ENCODE measurements around the gene ADGRB2. TPM values are rescaled to one million over a fixed set of nuclear protein-coding genes. Genes with fewer than 3 reads are reported as not detected.

Gene ADGRB2
- total RNA-seq, 1 donor from 2014 or later = 0.17 TPM

Other genes starting within 250 kb of the ADGRB2 start
- gene TINAGL1, start 187.8 kb downstream of the ADGRB2 start, total RNA-seq = 418 and 719 TPM in 2 replicates
- 1.2 and 4.6 TPM in 2 replicates for gene HCRTR1, start 146.7 kb downstream of the ADGRB2 start, total RNA-seq
- 145 and 159 TPM in 2 replicates for gene PEF1, start 119.5 kb downstream of the ADGRB2 start, total RNA-seq
- gene COL16A1, start 60.3 kb downstream of the ADGRB2 start, total RNA-seq = 0.51 and 0.65 TPM in 2 replicates
- gene SPOCD1, start 51.7 kb upstream of the ADGRB2 start, total RNA-seq = 2.0 and 11.4 TPM in 2 replicates
- gene PTP4A2, start 174.0 kb upstream of the ADGRB2 start, total RNA-seq = 199 and 243 TPM in 2 replicates
- gene KHDRBS1, start 249.5 kb upstream of the ADGRB2 start, total RNA-seq = 60.9 and 143 TPM in 2 replicates

Data from dermis blood vessel endothelial cell (primary cell).